Measurements from ENCODE around the gene CFAP45. TPM values are rescaled to one million over a fixed set of nuclear protein-coding genes. Genes with fewer than 3 reads are reported as not detected.
A peak's percentile ranks its signal among the peaks of the same experiment; 100 is the strongest.

The CFAP45 gene
- total and polyA plus RNA-seq, 7 experiments from 2014 or later: 0.17 to 2.8 (median 0.87) TPM

DNA sequence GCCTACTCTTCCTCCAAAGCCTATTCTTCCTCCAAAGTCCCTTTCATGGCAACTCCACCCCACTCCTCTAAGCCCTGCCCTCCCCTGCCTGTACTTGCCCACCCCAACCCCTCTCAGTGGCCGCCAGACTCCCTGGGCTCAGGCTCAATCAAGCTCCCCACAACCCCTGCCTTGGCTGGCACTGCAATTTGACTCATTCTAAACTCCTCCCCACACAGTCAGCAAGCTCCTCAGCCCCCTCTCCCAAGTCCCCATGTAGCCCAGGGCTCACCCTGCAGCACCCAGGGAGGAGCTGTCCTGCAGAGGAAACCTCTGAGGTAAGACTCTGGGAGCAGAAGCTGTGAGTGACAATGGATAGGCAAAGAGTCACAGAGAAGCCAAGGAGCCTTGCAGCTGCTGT lies 33.9 kb downstream of the CFAP45 start:
- no peaks in the 10 kb centered on the region for H3K27me3 ChIP-seq (ENCODE audit: control insufficient read depth in 2 of 2, insufficient read depth in 2 of 2, low read length in 2 of 2)
- no peak for ATAC-seq
- POLR2A ChIA-PET: interaction anchor here (1.5 kb wide), 1 partner anchor 13 kb away, joined by 3 read pairs; no protein-coding TSS in a partner anchor
- Mint-ChIP-seq H3K27me3 (peaks cover 0 to 8% (median 3%) of the 10 kb centered on the region in 5 donors), H3K4me1 (peaks cover 13 to 24% (median 20%) of the 10 kb centered on the region in 7 donors), H3K36me3 (peaks cover 0 to 3% (median 0%) of the 10 kb centered on the region in 5 donors), H3K4me3 (peak overlapping the region in 1 of 10 donors; percentile 25), H3K27ac (peak overlapping the region in 1 of 9 donors; percentile 21), H3K9me3 (peaks cover 0 to 2% (median 0%) of the 10 kb centered on the region in 11 donors)
- no peak overlapping the region for H3K4me3 ChIP-seq (ENCODE audit: low read length)
- CTCF ChIA-PET: interaction anchor here (1.1 kb wide), 1 partner anchor 67 kb away, joined by 4 read pairs; no protein-coding TSS in a partner anchor
- H3K9me3 ChIP-seq (ENCODE audit: control insufficient read depth in 2 of 3, low read length in 3 of 3): no peaks in the 10 kb centered on the region
- no peak overlapping the region for H3K27ac ChIP-seq (ENCODE audit: low read depth, low read length)
- peaks cover 3 to 7% of the 10 kb centered on the region in 2 donors for H3K4me1 ChIP-seq (ENCODE audit: control insufficient read depth in 2 of 2, insufficient read depth in 2 of 2, low read length in 2 of 2)
- H3K36me3 ChIP-seq (ENCODE audit: control insufficient read depth in 2 of 3, insufficient read depth in 3 of 3, low read length in 3 of 3): no peaks in the 10 kb centered on the region
- intact Hi-C loops (cut with micrococcal nuclease): no loop called here
- no peak for DNase-seq

DNA sequence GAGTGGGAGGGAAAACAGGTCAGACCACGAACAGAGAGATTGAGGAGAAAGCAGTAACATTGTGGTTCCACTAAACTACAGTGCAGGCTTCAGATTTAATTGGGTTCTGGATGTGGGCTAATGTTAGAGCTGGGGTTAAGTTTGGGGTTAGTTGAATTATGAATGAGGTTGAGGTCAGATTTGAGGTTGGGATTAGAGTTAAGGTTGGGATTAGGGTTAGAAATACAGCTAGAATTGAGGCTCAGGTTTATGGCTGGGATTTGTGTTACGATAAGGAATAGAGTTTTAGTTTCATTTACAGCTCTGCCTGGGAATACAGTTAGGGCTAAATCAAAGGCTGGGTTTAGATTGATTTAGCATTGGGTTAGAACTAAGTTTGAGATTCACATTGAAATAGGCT lies 35.7 kb downstream of the CFAP45 start:
- Histone ChIP-seq H3K9me3 (ENCODE audit: control insufficient read depth in 2 of 3, low read length in 3 of 3) (no peaks in the 10 kb centered on the region), H3K4me1 (ENCODE audit: control insufficient read depth in 2 of 2, insufficient read depth in 2 of 2, low read length in 2 of 2) (peaks cover 3 to 7% of the 10 kb centered on the region in 2 donors), H3K27ac (ENCODE audit: low read depth, low read length) (no peak overlapping the region), H3K4me3 (ENCODE audit: low read length) (no peak overlapping the region), H3K27me3 (ENCODE audit: control insufficient read depth in 2 of 2, insufficient read depth in 2 of 2, low read length in 2 of 2) (no peaks in the 10 kb centered on the region), H3K36me3 (ENCODE audit: control insufficient read depth in 2 of 3, insufficient read depth in 3 of 3, low read length in 3 of 3) (no peaks in the 10 kb centered on the region)
- Mint-ChIP-seq H3K9me3 (peaks cover 0 to 2% (median 0%) of the 10 kb centered on the region in 11 donors), H3K4me3 (no peak overlapping the region), H3K36me3 (peaks cover 0 to 3% (median 0%) of the 10 kb centered on the region in 5 donors), H3K27me3 (peaks cover 0 to 8% (median 0%) of the 10 kb centered on the region in 5 donors), H3K27ac (no peak overlapping the region), H3K4me1 (peaks cover 13 to 24% (median 20%) of the 10 kb centered on the region in 7 donors)
- DNase-seq (no peak), ATAC-seq (no peak)
- ChIA-PET CTCF (interaction anchor here (1.2 kb wide), 1 partner anchor 11 kb away, joined by 3 read pairs; no protein-coding TSS in a partner anchor), POLR2A (no interaction called here)
- intact Hi-C loops (cut with micrococcal nuclease): no loop called here

DNA sequence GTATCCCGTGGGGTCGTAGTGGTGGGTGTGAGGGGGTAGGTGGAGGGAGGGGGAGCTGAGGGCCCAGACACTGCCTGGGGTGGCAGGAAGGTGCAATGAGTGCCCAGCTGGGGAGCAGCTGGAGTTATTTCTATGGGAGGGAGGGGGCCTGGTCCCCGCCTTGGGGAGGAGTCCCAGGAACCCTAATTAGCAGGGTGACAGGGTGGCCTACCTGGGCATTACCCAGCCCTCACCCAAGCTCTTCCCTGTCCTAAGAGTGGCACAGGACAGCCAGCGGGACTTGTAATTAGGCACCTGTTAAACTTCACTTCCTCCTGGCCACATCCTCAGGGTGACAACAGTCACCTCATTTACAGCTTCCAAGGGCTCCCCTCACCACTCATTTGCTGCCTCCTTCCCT lies 37.4 kb downstream of the CFAP45 start, which contains the start of gene VSIG8:
VSIG8 (minus strand) TSS at position 101 of the 400 bp plus-strand sequence. CDS start 136 bp downstream, outside the sequence.
- Histone ChIP-seq H3K4me3 (ENCODE audit: low read length) (no peak within 1 kb of the TSS), H3K27me3 (ENCODE audit: control insufficient read depth in 2 of 2, insufficient read depth in 2 of 2, low read length in 2 of 2) (no peaks in the 10 kb centered on the region), H3K9me3 (ENCODE audit: control insufficient read depth in 2 of 3, low read length in 3 of 3) (no peaks in the 10 kb centered on the region), H3K4me1 (ENCODE audit: control insufficient read depth in 2 of 2, insufficient read depth in 2 of 2, low read length in 2 of 2) (peaks cover 0 to 7% of the 10 kb centered on the region in 2 donors), H3K36me3 (ENCODE audit: control insufficient read depth in 2 of 3, insufficient read depth in 3 of 3, low read length in 3 of 3) (no peaks in the 10 kb centered on the region), H3K27ac (ENCODE audit: low read depth, low read length) (no peak within 1 kb of the TSS)
- no peak for DNase-seq
- CTCF ChIA-PET: no interaction called here
- POLR2A ChIA-PET: no interaction called here
- Mint-ChIP-seq H3K4me3 (no peak within 1 kb of the TSS), H3K36me3 (peaks cover 0 to 3% (median 0%) of the 10 kb centered on the region in 5 donors), H3K27me3 (peaks cover 0 to 8% (median 0%) of the 10 kb centered on the region in 5 donors), H3K4me1 (peaks cover 13 to 20% (median 18%) of the 10 kb centered on the region in 7 donors), H3K9me3 (peaks cover 0 to 2% (median 0%) of the 10 kb centered on the region in 11 donors), H3K27ac (no peak within 1 kb of the TSS)
- ATAC-seq: no peak
- intact Hi-C loops (cut with micrococcal nuclease): no loop called here

DNA sequence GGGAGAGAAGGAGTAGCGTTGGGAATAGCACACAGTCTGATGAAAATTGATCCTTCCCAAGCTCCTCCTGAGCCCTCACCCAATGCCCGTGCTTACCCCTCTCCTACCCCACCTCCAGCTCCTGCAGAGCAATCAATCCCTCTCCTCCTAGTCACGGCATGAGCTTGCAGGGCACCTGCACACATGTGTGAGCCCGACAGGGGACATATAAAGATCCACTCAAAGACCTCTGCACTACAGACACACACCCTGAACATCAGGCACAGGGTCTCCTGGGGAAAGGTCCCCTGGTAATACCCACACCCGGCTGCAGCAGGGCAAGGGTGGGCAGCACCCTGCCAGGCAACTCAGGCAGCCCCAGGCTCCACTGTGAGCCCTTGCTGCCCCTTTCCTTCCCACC lies 37.9 kb downstream of the CFAP45 start:
- ChIA-PET POLR2A (no interaction called here), CTCF (no interaction called here)
- Histone ChIP-seq H3K4me3 (ENCODE audit: low read length) (no peak overlapping the region), H3K27me3 (ENCODE audit: control insufficient read depth in 2 of 2, insufficient read depth in 2 of 2, low read length in 2 of 2) (no peaks in the 10 kb centered on the region), H3K4me1 (ENCODE audit: control insufficient read depth in 2 of 2, insufficient read depth in 2 of 2, low read length in 2 of 2) (peaks cover 0 to 7% of the 10 kb centered on the region in 2 donors), H3K36me3 (ENCODE audit: control insufficient read depth in 2 of 3, insufficient read depth in 3 of 3, low read length in 3 of 3) (no peaks in the 10 kb centered on the region), H3K9me3 (ENCODE audit: control insufficient read depth in 2 of 3, low read length in 3 of 3) (no peaks in the 10 kb centered on the region), H3K27ac (ENCODE audit: low read depth, low read length) (no peak overlapping the region)
- H3K27me3 Mint-ChIP-seq: peaks cover 0 to 7% (median 0%) of the 10 kb centered on the region in 5 donors
- H3K27ac Mint-ChIP-seq: no peak overlapping the region
- ATAC-seq (no peak), DNase-seq (no peak)
- intact Hi-C loops (cut with micrococcal nuclease): no loop called here
- peaks cover 0 to 3% (median 0%) of the 10 kb centered on the region in 5 donors for H3K36me3 Mint-ChIP-seq
- H3K4me3 Mint-ChIP-seq: no peak overlapping the region
- H3K9me3 Mint-ChIP-seq: peaks cover 0 to 2% (median 0%) of the 10 kb centered on the region in 11 donors
- H3K4me1 Mint-ChIP-seq: peaks cover 10 to 18% (median 15%) of the 10 kb centered on the region in 7 donors

DNA sequence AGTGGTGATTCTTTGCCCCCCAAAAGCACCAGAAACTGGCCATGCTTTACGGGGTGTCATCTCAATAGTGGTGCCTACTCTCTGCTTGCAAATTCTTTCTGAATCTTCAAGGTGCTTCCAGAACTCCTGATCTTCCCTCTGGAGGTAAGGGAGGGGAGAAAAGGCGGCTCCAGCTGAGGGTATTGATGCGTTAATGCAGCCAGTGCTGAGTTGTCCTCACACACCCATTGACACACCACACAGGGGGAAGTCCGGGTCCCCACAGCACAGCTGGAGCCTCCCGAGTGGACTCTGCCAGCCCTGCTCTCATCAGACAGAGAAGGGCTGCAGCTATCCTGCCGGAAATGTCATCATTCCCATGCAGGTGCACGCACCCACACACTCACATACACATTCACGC lies 38.7 kb downstream of the CFAP45 start:
- DNase-seq (no peak), ATAC-seq (no peak)
- H3K4me3 Mint-ChIP-seq: no peak overlapping the region
- H3K36me3 Mint-ChIP-seq: peaks cover 0 to 3% (median 0%) of the 10 kb centered on the region in 5 donors
- no peaks in the 10 kb centered on the region for H3K27me3 ChIP-seq (ENCODE audit: control insufficient read depth in 2 of 2, insufficient read depth in 2 of 2, low read length in 2 of 2)
- CTCF ChIA-PET: no interaction called here
- no peaks in the 10 kb centered on the region for H3K36me3 ChIP-seq (ENCODE audit: control insufficient read depth in 2 of 3, insufficient read depth in 3 of 3, low read length in 3 of 3)
- peaks cover 0 to 5% (median 0%) of the 10 kb centered on the region in 5 donors for H3K27me3 Mint-ChIP-seq
- intact Hi-C loops (cut with micrococcal nuclease): no loop called here
- POLR2A ChIA-PET: no interaction called here
- H3K9me3 ChIP-seq (ENCODE audit: control insufficient read depth in 2 of 3, low read length in 3 of 3): no peaks in the 10 kb centered on the region
- peaks cover 0 to 2% (median 0%) of the 10 kb centered on the region in 11 donors for H3K9me3 Mint-ChIP-seq
- no peak overlapping the region for H3K27ac Mint-ChIP-seq
- no peak overlapping the region for H3K27ac ChIP-seq (ENCODE audit: low read depth, low read length)
- peaks cover 0 to 1% of the 10 kb centered on the region in 2 donors for H3K4me1 ChIP-seq (ENCODE audit: control insufficient read depth in 2 of 2, insufficient read depth in 2 of 2, low read length in 2 of 2)
- no peak overlapping the region for H3K4me3 ChIP-seq (ENCODE audit: low read length)
- H3K4me1 Mint-ChIP-seq: peaks cover 2 to 15% (median 10%) of the 10 kb centered on the region in 7 donors

DNA sequence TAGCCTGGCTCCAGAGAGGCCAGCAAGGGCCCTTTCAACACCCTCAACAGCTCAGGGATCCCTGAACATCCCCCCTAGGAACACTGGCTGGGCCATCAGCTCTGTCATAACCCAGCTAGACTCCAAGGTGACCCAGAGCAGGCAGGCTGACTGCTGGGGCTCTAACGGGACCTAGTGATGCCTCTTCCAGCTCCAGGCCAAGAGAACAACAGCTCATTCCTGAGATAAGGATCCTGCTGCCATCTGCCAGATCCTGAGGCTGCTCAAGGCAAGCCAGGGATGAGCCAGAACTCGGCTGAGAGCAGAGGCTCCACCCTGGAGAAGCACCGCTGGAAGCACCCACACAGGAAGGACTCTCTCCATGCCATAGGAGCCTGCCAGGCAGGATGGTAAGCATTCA lies 39.5 kb downstream of the CFAP45 start:
- ChIA-PET POLR2A (no interaction called here), CTCF (no interaction called here)
- Mint-ChIP-seq H3K4me3 (no peak overlapping the region), H3K9me3 (peaks cover 0 to 2% (median 0%) of the 10 kb centered on the region in 11 donors), H3K27ac (no peak overlapping the region), H3K36me3 (peaks cover 0 to 3% (median 0%) of the 10 kb centered on the region in 5 donors), H3K27me3 (peaks cover 0 to 5% (median 0%) of the 10 kb centered on the region in 5 donors), H3K4me1 (peaks cover under 1 to 10% (median 5%) of the 10 kb centered on the region in 7 donors)
- intact Hi-C loops (cut with micrococcal nuclease): no loop called here
- H3K27ac ChIP-seq (ENCODE audit: low read depth, low read length): no peak overlapping the region
- no peaks in the 10 kb centered on the region for H3K9me3 ChIP-seq (ENCODE audit: control insufficient read depth in 2 of 3, low read length in 3 of 3)
- ATAC-seq (no peak), DNase-seq (no peak)
- peaks cover 0 to under 1% of the 10 kb centered on the region in 2 donors for H3K4me1 ChIP-seq (ENCODE audit: control insufficient read depth in 2 of 2, insufficient read depth in 2 of 2, low read length in 2 of 2)
- no peaks in the 10 kb centered on the region for H3K27me3 ChIP-seq (ENCODE audit: control insufficient read depth in 2 of 2, insufficient read depth in 2 of 2, low read length in 2 of 2)
- H3K36me3 ChIP-seq (ENCODE audit: control insufficient read depth in 2 of 3, insufficient read depth in 3 of 3, low read length in 3 of 3): no peaks in the 10 kb centered on the region
- H3K4me3 ChIP-seq (ENCODE audit: low read length): no peak overlapping the region
